ENCODE results near the gene MGAT3. TPM values are rescaled to one million over a fixed set of nuclear protein-coding genes. Genes with fewer than 3 reads are reported as not detected.

MGAT3 gene
- polyA plus RNA-seq, 4 donors = 18.4 to 31.1 (median 25.7) TPM

DNA sequence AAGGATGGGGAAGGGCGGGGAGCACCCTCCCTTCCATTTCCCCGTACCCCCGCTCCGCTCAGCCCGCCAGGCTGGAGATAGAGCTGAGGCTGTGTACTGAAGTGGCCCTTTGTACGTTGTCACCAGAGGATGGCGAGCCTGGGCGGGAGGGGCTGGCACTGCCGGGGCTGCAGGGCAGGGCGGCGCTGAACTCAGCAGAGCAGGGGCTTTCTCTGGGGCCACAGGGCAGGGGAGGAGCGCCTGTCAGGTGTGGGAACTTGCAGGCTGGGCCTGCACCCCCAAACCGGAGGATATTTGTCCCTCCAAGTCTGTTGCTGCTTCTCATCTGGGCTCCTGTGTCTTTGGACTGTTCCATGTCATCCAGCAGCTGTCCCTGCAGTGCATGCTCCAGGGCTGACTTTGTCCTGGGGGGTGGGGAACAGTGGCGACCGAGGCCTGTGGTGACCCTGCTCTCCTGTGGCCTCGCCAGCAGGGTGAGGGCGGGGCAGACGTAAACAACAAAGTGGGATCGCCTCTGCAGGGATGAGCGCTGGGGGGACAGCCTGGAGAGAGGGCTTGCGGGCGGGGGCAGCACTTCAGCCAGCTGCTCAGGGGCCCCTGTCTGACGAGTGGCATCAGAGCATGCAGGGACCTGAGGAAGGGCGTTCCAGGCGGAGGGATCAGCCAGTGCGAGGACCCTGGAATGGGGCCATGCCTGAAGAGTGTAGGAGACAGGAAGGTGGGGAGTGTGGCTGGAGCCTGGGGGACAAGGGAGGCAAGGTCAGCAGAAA, 13.1 kb downstream of the MGAT3 start:
- no peak for DNase-seq (ENCODE audit: low read depth in 4 of 4, low spot score in 2 of 4)

DNA sequence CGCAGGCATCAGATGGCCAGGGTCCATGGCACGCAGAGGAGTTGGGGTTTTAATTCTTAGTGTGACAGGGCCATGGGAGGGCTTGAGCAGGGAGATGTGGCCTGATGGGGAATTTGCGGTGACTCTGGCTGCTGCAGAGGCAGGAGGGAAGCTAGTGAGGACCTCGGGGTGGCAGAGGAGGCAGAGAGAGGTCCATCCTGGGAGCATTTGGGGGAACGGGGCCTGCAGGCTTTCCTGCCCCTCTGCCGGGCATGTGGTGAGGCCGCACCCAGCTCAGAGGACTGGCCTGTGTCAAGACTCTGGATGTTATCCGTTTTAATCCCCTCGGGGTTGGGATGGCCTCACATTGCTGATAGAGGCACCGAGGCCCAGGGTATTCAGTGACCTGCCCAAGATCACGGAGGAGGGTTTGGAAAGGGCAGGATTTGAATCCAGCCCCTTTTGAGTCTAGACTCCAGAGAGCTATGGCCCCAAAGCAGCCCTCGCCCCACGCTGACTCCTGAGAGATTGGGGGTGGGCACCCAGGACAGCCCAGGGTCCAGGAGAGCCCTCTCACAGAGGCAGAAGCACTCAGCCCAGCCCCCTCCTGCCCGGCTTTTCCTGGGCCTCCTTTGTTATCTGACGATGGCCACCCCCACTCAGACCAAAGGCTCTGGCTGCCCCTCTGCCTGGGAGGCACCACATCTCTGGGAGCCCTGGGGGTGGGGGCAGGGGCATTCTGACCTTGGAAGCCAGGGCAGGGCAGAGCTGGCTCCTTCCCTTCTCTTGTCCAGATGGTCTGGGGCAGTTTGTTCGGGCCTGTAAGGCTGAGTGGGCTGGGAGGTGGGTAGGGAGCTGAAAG, 13.9 kb downstream of the MGAT3 start:
- no peak for DNase-seq (ENCODE audit: low read depth in 4 of 4, low spot score in 2 of 4)

DNA sequence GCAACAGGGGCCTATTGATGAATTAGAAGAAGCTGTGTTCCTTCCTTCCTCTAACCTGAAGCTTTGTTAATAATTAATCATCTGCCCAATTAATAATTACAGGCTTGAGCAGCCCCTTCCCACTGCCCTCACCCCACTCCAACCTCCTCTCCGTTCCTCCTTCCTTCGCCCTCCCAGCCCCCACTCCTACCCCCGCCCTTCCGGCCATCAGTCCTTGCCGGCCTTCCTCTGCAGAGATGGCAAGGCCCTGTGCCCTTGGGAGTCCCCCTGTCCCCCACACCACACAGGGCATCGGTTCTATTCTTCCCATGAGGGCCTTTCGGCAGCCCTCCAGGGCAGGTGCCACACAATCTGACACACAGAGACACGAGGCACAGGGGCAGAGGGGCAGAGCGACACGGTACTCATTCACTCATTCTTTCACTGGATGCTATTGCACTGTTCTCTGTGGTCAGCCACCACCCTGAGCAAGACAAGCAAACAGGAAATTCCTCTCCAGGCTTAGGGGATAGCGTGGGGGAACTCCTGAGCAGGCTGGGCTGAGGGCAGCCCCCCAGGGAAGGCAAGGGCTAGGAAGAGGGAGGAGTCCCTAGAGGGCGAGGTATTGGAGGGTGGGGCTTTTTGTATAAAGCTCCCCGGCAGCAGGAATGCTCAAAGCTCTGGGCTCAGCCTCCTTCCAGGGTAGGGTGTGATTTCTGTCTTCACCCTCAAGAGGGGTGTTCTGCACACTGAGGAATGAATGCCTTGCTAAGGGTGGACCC, 14.7 kb downstream of the MGAT3 start:
- DNase-seq (ENCODE audit: low read depth in 4 of 4, low spot score in 2 of 4) = no peak

DNA sequence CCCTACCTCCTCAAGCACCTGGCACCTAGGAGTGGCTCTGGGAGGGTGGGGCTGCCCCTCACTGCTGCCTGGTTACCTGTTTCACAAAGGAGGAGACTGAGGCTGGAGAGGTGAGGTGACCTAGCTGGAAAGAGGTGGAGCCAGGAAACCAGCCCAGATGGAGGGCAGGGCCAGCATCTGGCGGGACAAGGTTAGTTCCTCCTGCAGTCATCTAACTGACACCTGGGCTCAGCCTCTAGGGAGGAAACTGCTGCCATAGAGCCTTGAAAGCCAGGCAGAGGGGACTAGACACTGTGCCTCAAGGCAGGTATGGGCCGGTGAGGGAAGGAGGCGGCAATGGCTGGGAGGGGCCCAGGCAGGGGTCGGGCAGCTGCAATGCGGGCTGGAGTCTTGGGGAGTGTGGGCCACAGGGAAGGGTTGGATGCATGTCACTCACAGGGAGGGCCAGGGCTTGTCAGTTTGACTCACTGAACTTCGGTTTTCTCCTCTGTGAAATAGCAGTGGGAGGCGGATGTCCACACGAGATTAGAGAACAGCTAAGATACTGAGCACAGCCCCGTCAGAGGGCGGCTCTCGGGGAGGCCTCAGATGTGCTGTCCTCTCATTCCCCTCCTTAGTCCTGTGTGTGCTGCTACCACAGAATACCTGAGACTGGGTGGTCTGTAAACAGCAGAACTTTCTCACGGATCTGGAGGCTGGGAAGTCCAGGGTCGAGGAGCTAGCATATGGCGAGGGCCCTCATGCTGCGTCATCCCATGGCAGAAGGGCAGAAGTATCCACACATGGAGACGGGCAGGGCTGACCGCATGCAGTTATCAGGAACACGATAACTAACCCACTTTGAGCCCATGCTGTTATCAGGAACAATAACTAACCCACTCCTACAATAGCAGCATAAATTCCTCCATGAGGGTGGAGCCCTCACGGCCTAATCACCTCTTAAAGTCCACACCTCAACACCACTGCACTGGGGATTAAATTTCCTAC, 16.1 kb downstream of the MGAT3 start:
- no peak for DNase-seq (ENCODE audit: low read depth in 4 of 4, low spot score in 2 of 4)

DNA sequence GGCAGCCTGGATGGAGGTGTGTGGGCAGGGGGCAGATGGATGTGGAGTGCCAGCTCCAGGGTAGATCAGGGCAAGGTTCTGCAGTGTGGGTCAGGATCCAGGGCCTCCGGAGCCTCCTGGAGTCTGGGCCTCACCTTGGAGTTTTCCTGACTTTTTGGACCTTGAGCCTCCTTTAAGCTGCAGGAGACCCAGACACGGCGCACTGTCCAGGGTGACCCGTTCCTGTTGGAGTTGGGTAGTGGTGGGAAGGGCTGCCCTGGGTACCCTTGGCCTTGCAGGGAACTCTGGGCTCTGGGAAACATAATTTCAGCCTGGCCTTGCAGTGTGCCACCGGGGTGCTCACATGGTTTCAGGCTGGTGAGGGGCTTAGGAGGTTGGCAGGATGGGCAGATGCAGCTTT, 17.0 kb downstream of the MGAT3 start:
- no peak for DNase-seq (ENCODE audit: low read depth in 4 of 4, low spot score in 2 of 4)

DNA sequence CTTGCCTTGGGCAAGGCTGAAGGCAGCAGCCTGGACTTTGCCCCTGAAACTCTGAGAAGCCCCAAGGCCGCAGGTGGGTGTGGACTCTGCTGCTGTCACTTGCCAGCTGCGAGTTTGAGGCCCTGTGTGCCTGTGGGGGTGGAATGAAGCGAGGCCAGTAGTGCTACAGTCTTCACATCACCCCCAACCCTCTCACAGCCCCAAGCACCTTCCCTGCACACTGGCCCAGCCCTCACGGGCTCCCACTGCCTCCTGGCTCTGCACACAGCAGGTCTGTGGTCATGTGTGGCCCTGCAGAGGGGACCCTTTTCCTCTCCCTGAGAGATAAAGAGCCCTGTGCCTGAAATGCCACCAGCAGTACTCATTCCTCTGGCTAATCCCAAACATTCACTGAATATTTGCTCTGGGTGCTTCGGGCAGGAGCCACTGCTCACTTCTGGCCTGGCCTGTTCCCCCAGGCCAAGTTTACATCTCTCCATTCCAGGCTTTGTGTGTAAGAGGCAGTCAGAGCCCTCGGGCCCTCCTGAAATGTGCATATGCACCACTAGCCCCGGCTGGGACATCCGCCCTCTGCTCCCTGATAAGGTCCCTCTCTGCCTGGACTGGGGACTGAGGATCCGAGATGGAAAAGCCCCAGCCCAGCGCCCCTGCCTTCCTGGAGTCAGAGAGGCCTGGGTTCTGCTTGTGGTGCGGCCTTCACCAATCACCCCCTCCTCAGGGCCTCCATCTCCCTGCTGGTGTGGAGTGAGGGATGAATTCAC, 17.7 kb downstream of the MGAT3 start:
- no peak for DNase-seq (ENCODE audit: low read depth in 4 of 4, low spot score in 2 of 4)

DNA sequence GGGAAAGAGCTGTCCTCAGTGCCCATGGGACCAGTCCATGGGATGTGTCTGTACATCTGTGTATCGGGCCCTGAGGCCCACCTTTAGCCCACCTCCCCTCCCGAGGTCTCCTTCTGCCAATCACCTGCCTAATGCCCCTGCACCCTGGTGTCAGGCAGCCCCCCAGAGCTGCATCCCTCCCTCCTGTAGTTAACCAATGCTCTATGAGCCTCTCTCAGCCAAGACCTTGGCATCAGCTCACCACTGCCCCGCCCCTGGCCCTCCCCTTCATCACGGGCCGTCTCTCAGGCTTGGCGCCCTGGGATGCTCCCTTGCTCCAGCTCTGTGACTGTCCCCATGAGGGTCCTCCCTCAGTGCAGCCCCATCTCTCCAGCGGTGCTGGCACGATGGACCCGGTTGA, 18.5 kb downstream of the MGAT3 start:
- no peak for DNase-seq (ENCODE audit: low read depth in 4 of 4, low spot score in 2 of 4)

DNA sequence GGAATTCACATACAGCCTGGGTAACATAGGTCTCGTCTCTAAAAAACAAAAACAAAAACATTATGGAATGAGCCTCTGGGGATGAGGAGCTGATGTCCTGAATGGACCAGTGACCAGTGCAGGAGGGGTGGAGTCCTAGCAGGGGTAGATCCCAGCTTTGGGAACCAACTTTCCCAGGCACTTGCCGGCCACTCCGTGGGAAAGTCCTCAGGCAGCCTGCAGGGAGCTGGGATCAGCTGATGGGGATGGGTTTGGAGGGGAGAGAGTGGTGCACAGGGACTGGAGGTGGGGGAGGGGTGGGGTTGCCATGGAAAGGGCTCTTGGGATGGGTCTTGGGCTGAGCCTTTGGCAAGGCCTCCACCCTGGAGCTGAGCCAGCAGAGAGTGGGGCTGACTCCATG, 19.1 kb downstream of the MGAT3 start:
- no peak for DNase-seq (ENCODE audit: low read depth in 4 of 4, low spot score in 2 of 4)

DNA sequence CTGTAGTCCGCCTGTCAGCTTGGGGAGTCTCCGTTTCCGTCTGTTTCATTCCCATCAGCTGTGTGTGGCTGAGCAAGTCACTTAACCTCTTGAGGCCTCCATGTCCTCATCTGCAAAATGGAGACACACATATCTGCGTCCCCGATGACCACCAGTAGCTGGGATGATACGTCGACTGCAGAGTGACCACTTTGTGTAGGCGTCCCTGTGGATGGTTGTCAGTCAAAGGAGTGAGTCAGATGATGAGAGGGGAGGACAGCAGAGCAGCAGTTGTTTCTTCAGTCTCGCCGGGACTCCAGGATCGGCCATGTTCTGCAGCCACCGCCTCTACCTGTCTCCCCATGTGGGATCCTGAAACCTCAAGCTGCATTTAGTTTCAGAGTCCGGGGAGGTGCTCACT, 19.9 kb downstream of the MGAT3 start:
- DNase-seq (ENCODE audit: low read depth in 4 of 4, low spot score in 2 of 4) = no peak

DNA sequence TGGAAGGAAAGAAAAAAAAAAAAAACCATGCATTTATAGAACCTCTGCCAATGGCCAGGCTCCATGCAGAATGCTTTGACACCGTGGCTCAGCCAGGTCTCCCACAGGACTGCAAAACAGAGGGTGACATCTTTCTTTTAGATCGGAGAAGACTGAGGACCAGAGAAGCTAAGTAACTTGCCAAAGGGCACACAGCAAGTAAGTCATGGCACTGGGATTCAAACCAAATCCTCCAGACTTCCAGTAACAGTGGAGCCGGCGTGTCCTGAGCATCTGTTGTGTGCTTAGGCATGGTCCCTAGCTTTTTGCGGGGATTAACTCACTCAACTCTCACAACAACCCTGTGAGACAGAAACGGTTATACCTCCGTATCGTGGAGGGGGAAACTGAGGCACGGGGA, 20.7 kb downstream of the MGAT3 start:
- DNase-seq (ENCODE audit: low read depth in 4 of 4, low spot score in 2 of 4) = no peak

DNA sequence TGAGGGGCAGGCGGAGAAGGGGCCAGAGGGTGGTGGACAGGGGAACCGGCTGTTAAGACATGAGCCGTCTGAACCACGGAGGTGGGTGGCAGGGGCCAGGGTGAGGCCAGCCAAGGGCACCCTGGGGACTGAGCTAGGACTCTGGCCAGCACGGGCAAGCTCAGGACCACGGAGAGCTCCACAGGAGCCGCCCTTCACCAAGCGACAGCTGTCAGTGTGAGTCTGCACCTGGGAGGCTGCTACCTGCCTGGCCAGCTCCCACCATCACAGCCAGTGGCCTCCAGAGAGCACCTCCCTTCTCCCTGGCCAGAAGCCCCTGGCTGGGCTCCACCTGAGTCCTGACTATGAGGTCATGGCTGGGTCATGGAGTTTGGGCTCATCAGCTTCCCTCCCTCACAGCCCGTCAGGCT, 21.6 kb downstream of the MGAT3 start:
- DNase-seq (ENCODE audit: low read depth in 4 of 4, low spot score in 2 of 4) = no peak

DNA sequence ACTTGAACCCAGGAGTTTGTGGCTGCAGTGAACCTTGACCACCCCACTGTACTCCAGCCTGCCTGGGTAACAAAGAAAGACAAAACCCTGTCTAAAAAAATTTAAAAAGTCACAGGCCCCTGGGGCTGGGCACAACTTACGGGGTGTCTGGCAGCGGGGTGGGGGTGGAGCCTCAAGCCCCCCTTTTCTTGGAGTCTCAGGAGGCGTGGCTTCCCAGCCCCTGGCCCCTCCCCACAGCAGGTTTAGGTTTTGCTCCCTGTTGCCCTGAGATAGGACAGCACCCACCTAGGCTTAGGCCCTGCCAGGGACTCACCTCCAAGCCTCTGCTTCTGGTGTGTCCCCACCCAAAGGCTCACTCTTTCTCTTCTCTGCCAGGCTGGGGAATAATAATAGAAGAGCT, 22.4 kb downstream of the MGAT3 start:
- no peak for DNase-seq (ENCODE audit: low read depth in 4 of 4, low spot score in 2 of 4)

DNA sequence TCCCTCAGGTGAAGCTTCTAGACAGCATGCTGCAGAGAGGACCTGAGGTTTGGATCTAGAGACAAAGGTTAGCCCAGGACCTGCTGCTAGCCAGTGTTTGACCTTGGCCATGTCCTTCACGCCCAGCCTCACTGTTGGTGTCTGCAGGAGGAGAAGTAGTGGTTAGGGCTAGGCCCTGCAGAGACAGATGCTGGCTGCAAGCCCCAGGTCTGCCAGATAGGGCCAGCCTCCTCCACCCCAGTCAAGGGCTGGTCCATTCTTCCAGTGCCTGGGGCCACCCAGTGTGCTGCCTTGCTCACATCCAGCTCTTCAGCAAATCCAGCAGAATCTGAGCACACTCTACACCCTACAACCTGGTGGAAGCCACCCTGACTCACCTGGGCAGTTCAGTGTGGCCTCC, 23.7 kb downstream of the MGAT3 start:
- DNase-seq (ENCODE audit: low read depth in 4 of 4, low spot score in 2 of 4) = no peak

DNA sequence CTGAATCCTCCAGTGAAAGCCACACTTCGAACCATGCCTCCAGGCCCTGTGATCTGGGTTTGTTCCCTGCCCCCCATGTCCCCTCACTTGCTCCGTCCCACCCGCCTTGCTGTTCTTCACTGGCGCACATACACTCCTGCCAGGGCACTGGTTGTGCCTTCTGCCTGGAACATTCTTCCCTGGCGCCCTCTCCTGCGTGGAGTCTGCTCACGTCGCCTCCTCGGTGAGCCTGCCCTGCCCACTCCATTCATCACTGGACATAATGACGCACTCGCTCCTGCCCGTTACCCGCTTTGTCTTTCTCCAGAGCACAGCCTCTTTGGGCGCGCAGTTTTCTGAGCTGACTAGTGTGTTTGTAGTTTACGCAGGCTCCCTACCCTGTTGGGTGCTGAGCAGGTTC, 24.2 kb downstream of the MGAT3 start:
- no peak for DNase-seq (ENCODE audit: low read depth in 4 of 4, low spot score in 2 of 4)

DNA sequence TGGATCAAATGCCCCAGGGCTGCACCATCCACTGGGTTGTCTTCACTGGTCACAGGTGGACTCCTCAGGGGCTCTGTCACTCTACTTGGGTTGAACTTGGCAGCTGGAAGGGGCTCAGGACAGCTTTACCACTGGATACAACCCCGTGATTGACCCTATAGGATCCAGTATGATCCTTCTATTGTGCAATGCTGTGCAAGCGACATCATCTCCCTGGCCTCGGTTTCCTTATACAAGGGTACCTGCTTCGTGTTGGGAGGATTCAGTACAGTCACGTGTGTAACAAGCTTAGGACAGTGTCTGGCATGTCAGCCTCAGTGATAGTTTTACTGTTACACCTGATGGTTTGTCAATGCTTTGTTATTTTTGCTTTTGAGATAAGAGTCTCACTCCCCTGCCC, 24.8 kb downstream of the MGAT3 start:
- no peak for DNase-seq (ENCODE audit: low read depth in 4 of 4, low spot score in 2 of 4)

DNA sequence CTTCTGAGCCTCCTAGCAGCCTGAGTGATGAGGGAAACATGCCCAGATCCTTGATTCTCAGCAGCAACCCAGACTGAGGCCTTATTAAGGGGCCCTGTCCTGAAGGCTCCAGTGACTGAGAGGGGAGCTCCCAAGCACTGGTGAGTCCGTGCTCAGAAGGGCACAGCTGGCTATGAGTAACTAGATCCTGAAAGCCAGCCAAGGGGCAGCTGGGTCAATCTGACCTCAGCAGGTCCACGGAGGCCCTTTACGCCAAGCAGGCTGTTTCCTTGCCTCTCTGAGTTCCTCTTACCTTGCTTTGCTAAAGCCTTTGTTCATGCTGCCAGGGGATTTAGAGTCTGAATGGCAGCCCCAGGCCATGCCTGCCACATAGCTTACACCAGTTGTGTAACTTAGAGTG, 26.0 kb downstream of the MGAT3 start:
- no peak for DNase-seq (ENCODE audit: low read depth in 4 of 4, low spot score in 2 of 4)

DNA sequence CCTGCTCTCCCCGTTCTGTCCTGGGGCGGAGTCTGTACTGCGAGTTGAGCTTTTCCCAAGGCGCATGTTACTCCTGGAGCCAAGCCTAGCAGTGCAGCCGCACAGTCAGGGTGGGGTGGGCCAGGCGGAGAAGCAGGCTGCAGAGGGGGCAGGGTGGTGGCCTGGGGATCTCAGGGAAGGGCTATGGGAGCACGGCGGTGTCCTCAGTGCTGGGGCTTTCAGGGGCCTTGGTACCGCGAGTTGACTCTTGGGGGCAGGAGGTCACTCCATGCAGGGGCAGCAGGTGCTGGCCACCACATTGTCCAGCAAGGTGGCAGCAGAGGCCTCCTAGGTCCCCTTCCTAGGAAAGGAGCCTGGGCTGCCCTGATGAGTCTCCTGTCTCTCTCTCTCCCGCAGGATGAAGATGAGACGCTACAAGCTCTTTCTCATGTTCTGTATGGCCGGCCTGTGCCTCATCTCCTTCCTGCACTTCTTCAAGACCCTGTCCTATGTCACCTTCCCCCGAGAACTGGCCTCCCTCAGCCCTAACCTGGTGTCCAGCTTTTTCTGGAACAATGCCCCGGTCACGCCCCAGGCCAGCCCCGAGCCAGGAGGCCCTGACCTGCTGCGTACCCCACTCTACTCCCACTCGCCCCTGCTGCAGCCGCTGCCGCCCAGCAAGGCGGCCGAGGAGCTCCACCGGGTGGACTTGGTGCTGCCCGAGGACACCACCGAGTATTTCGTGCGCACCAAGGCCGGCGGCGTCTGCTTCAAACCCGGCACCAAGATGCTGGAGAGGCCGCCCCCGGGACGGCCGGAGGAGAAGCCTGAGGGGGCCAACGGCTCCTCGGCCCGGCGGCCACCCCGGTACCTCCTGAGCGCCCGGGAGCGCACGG, 30.4 kb downstream of the MGAT3 start:
- DNase-seq (ENCODE audit: low read depth in 4 of 4, low spot score in 2 of 4) = no peak

DNA sequence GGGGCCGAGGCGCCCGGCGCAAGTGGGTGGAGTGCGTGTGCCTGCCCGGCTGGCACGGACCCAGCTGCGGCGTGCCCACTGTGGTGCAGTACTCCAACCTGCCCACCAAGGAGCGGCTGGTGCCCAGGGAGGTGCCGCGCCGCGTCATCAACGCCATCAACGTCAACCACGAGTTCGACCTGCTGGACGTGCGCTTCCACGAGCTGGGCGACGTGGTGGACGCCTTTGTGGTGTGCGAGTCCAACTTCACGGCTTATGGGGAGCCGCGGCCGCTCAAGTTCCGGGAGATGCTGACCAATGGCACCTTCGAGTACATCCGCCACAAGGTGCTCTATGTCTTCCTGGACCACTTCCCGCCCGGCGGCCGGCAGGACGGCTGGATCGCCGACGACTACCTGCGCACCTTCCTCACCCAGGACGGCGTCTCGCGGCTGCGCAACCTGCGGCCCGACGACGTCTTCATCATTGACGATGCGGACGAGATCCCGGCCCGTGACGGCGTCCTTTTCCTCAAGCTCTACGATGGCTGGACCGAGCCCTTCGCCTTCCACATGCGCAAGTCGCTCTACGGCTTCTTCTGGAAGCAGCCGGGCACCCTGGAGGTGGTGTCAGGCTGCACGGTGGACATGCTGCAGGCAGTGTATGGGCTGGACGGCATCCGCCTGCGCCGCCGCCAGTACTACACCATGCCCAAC, 31.2 kb downstream of the MGAT3 start:
- no peak for DNase-seq (ENCODE audit: low read depth in 4 of 4, low spot score in 2 of 4)

All from left renal cortex interstitium (tissue), 4 donors.